Measurements from ENCODE around the gene FOXD3. TPM values are rescaled to one million over a fixed set of nuclear protein-coding genes. Genes with fewer than 3 reads are reported as not detected.

FOXD3 gene
- total and polyA plus RNA-seq, 5 experiments from 2014 or later = not detected

DNA sequence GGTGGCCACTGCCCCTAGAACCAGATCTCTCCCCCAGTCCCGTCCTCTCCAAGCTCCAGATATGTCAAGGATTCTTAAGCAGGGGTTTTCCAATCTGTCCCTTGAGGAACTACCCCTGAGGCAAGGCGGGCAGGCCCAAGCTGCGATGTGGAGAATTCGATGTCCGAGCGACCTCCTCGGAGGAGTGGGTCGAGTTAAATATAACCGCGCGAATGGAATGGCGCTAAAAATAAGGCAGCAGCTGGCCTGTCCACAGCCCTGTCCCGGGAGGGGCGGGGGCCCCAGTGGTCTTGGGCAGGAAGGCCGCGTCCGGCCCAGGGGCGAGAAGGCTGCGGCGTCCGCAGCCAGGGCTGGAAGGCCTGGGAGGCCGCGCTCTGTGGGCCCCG, 5.8 kb upstream of the FOXD3 start:
- H3K27me3 Mint-ChIP-seq = peaks cover 43 to 83% (median 63%) of the 10 kb centered on the region in 5 donors
- H3K4me1 Mint-ChIP-seq = peaks cover 14 to 36% (median 31%) of the 10 kb centered on the region in 4 donors
- H3K9me3 Mint-ChIP-seq = peaks cover 0 to 34% (median 20%) of the 10 kb centered on the region in 9 donors
- peak overlapping the region in 9 of 10 donors; percentile 20 to 69 (median 46) for H3K4me3 Mint-ChIP-seq
- no peak for ATAC-seq
- H3K27ac Mint-ChIP-seq = peak overlapping the region in 3 of 10 donors; percentile 21 to 53 (median 25)
- POLR2A ChIA-PET = no interaction called here
- peaks cover 19 to 29% (median 26%) of the 10 kb centered on the region in 3 donors for H3K36me3 Mint-ChIP-seq
- no peak for DNase-seq

- peaks cover 46 to 88% (median 67%) of the 10 kb centered on the region in 5 donors for H3K27me3 Mint-ChIP-seq
- peaks cover 16 to 40% (median 35%) of the 10 kb centered on the region in 4 donors for H3K4me1 Mint-ChIP-seq
- H3K36me3 Mint-ChIP-seq = peaks cover 22 to 33% (median 28%) of the 10 kb centered on the region in 3 donors
- H3K4me3 Mint-ChIP-seq = peak overlapping the region in 9 of 10 donors; percentile 37 to 71 (median 58)
- peak overlapping the region in 1 of 10 donors; percentile 44 for H3K27ac Mint-ChIP-seq
- DNase-seq (peak in 2 of 10 donors; percentile 10 to 68), ATAC-seq (peak; percentile 42 to 53)
- H3K9me3 Mint-ChIP-seq = peaks cover 0 to 38% (median 22%) of the 10 kb centered on the region in 9 donors
- POLR2A ChIA-PET = no interaction called here
Measured at GRCh38 chr1:63316984-63317816, 5.2 kb upstream of the FOXD3 start.

DNA sequence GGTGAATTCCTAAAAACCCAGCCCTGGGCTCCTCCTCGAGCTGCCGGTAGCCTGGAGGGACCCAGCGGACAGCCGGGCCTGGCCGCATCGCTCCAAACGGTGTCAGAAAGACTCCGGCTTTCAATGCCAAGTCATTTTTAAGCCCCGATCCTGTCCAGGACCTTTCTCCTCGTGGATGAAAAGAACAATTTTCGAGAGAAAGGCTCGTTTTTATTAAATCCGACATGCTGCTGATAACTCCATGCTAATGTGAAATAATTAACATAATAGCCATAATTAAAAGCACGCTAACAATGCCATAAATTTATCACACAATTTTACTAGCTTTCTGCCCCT, 4.6 kb upstream of the FOXD3 start:
- H3K27ac Mint-ChIP-seq = peak overlapping the region in 3 of 10 donors; percentile 11 to 44 (median 20)
- peaks cover 22 to 33% (median 28%) of the 10 kb centered on the region in 3 donors for H3K36me3 Mint-ChIP-seq
- no peak for ATAC-seq
- peak overlapping the region in 9 of 10 donors; percentile 37 to 71 (median 59) for H3K4me3 Mint-ChIP-seq
- H3K4me1 Mint-ChIP-seq = peaks cover 16 to 40% (median 36%) of the 10 kb centered on the region in 4 donors
- H3K27me3 Mint-ChIP-seq = peaks cover 44 to 84% (median 63%) of the 10 kb centered on the region in 5 donors
- POLR2A ChIA-PET = no interaction called here
- DNase-seq = peak in 1 of 10 donors; percentile 5
- peaks cover 0 to 38% (median 22%) of the 10 kb centered on the region in 9 donors for H3K9me3 Mint-ChIP-seq

DNA sequence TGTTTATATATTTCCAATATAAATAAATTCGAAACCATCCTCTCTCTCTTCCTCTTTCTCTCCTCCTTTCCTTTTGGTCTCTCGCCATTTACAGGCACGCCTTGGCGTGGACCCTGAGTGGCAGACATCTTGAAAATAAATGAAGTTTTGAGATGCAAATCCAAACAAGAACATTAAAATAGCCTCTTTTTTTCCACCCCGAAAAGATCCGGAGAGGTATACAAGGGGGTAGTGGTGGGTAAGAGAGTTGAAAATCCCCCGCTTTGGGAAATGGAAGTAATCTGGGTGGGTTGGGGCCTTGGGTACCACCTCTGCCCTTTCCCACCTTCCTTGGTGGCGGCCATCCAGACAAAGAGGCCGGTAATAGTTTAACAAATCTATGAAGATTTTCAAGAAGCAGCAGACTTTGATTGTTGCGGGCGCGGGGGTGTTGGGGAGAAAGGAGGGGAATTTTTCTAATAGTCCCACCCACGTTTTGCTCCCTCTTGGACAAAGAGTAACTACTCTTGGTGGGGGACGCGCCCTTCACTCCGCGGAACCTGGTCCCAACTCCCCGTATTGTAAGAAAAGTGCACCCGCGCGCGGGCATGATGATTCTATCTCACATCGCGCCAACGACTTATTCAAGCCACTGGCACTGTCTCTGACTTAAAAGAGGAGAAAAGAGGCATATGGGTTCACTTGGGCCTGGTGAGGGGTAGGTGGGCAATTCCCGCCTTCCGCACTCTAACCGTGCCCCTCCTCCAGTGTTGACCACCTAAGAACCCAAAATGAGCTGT, 4.0 kb upstream of the FOXD3 start:
- H3K4me1 Mint-ChIP-seq = peaks cover 16 to 40% (median 38%) of the 10 kb centered on the region in 4 donors
- peaks cover 0 to 38% (median 22%) of the 10 kb centered on the region in 9 donors for H3K9me3 Mint-ChIP-seq
- H3K4me3 Mint-ChIP-seq = peak overlapping the region in 9 of 10 donors; percentile 5 to 71 (median 59)
- POLR2A ChIA-PET = interaction anchor here (0.6 kb wide), 1 partner anchor 15 kb away, joined by 3 read pairs; no protein-coding TSS in a partner anchor
- H3K27me3 Mint-ChIP-seq = peaks cover 42 to 80% (median 64%) of the 10 kb centered on the region in 5 donors
- ATAC-seq = no peak
- peak in 1 of 10 donors; percentile 9 for DNase-seq
- H3K36me3 Mint-ChIP-seq = peaks cover 22 to 33% (median 28%) of the 10 kb centered on the region in 3 donors
- H3K27ac Mint-ChIP-seq = peak overlapping the region in 3 of 10 donors; percentile 20 to 85 (median 49)

DNA sequence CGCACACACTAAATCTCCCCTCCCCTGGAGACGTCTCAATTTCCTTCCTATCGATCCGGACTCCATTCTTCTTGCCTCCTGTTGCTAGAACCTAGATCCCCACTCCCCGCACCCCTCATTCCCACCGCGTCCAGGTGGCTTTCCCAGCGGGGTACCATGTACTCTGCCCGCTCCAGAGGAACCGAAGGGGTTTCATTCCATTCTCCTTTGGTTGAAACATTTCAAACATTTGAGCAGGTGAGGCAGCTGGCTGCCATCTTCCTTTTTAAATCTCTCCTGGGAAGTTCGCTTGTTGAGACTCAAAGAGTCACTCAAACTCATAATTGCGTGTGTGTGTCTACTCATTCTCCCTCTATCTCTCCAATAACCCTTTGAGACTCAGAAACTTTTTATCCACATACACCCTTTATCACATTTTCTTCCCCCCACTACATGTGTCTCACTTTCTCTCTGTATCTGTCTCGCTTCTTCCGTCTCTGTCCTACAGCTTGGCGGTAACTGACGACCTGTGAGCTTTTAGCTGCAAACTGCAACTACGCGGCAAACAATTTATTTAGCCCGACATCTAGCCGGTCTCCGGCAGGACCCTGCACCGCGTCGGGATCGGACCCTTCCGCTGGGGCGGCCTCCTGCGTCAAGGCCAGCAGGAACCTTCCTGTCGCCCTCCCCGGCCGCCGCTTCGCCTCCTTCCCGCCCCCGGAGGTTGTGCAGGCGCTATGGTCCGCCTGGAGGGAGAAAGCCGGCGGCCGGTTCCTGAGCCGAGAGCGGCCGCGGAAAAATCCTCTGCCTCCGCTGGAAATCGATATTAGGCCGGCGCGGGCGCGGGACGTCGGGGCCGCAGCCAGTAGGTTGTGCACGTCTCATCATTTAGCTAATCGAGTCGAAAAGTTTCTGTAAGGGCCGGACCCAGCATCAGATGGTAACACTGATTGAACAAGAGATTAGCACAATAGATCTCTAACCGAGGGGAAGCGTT, 3.0 kb upstream of the FOXD3 start:
- Mint-ChIP-seq H3K4me1 (peaks cover 18 to 42% (median 40%) of the 10 kb centered on the region in 4 donors), H3K36me3 (peaks cover 22 to 33% (median 28%) of the 10 kb centered on the region in 3 donors), H3K27me3 (peaks cover 39 to 73% (median 60%) of the 10 kb centered on the region in 5 donors), H3K9me3 (peaks cover 0 to 39% (median 22%) of the 10 kb centered on the region in 9 donors), H3K27ac (peak overlapping the region in 4 of 10 donors; percentile 44 to 89 (median 70)), H3K4me3 (peak overlapping the region in 8 of 10 donors; percentile 0 to 76 (median 34))
- POLR2A ChIA-PET = interaction anchor here (0.6 kb wide), 2 partner anchors 14 to 173 kb away, joined by 3 to 4 read pairs; no protein-coding TSS in a partner anchor
- ATAC-seq (no peak), DNase-seq (peak in 1 of 10 donors; percentile 7)

- peak overlapping the region in 4 of 10 donors; percentile 44 to 89 (median 70) for H3K27ac Mint-ChIP-seq
- ATAC-seq (no peak), DNase-seq (peak in 1 of 10 donors; percentile 15)
- H3K4me1 Mint-ChIP-seq = peaks cover 19 to 47% (median 42%) of the 10 kb centered on the region in 4 donors
- peaks cover 0 to 42% (median 22%) of the 10 kb centered on the region in 9 donors for H3K9me3 Mint-ChIP-seq
- H3K27me3 Mint-ChIP-seq = peaks cover 38 to 71% (median 61%) of the 10 kb centered on the region in 5 donors
- H3K4me3 Mint-ChIP-seq = peak overlapping the region in 9 of 10 donors; percentile 22 to 76 (median 42)
- POLR2A ChIA-PET = interaction anchor here (0.6 kb wide), 1 partner anchor 173 kb away, joined by 4 read pairs; no protein-coding TSS in a partner anchor
- peaks cover 22 to 33% (median 28%) of the 10 kb centered on the region in 3 donors for H3K36me3 Mint-ChIP-seq
Measured at GRCh38 chr1:63320022-63320721, 2.2 kb upstream of the FOXD3 start.

DNA sequence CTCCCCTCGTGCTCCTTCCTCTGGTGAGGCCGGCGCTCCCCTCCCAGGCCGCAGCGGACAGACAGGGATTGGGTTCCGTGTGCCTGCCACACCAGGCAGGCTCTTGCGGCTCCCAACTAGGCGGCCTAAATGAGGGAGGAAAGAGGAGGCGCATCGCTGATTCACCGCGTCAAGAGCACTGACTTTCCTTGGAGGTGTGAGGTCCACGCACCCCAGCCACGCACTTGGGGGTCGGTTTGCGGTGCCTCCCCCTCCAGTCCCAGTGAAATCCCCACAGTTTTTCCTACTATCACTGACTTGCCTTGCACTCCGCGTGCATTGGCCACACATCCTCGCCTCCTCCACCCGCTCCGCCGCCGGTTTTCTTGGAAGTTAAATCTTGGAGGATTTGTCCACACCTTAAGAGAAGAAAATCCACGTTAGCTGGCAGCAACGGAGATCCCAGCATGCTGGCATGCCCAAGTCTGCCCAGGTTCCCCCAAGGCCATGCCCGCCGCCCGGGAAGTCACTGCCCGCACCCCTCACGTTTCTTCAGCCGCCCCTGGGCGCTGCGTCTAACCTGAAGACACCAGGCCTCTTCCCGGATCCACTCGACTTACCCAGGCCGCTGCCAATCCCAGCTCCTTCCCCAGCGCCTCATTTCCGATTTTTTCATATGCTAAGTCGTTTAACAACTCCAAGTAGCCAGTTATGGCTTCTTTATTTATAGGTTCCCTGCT, 1.1 kb upstream of the FOXD3 start:
- DNase-seq (peak in 1 of 10 donors; percentile 9), ATAC-seq (no peak)
- H3K4me1 Mint-ChIP-seq = peaks cover 19 to 47% (median 42%) of the 10 kb centered on the region in 4 donors
- H3K9me3 Mint-ChIP-seq = peaks cover 0 to 49% (median 27%) of the 10 kb centered on the region in 9 donors
- POLR2A ChIA-PET = no interaction called here
- peak overlapping the region; percentile 56 to 89 (median 83) for H3K4me3 Mint-ChIP-seq
- peaks cover 23 to 36% (median 27%) of the 10 kb centered on the region in 3 donors for H3K36me3 Mint-ChIP-seq
- H3K27ac Mint-ChIP-seq = peak overlapping the region in 6 of 10 donors; percentile 8 to 90 (median 74)
- H3K27me3 Mint-ChIP-seq = peaks cover 37 to 69% (median 65%) of the 10 kb centered on the region in 5 donors

DNA sequence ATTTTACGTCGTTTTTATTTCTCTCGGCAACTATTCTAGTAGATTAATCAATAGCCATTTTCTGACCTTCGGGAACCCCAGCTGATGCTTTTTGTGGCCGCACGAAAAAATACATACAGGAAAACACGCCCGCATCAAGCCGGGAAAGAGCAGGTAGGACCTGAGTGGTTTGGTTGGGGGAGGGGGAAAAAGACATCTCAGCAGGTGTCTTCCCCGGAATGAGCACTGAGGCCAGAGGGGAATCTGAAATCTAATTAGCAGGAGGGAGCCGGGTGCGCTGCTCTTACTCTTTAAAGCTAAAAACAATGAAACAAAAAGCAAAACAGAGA, 618 bp upstream of the FOXD3 start:
- Mint-ChIP-seq H3K4me3 (peak overlapping the region; percentile 56 to 89 (median 83)), H3K27me3 (peaks cover 38 to 70% (median 66%) of the 10 kb centered on the region in 5 donors), H3K9me3 (peaks cover 0 to 52% (median 30%) of the 10 kb centered on the region in 9 donors), H3K4me1 (peaks cover 19 to 47% (median 40%) of the 10 kb centered on the region in 4 donors), H3K27ac (peak overlapping the region in 6 of 10 donors; percentile 8 to 90 (median 74)), H3K36me3 (peaks cover 25 to 37% (median 25%) of the 10 kb centered on the region in 3 donors)
- POLR2A ChIA-PET = no interaction called here
- peak in 1 of 10 donors; percentile 13 for DNase-seq
- ATAC-seq = no peak

GRCh38 chr1:63322944-63323864, 837 bp downstream of the FOXD3 start:
- H3K4me3 Mint-ChIP-seq = peak overlapping the region; percentile 65 to 88 (median 83)
- peaks cover 19 to 53% (median 41%) of the 10 kb centered on the region in 4 donors for H3K4me1 Mint-ChIP-seq
- peaks cover 23 to 42% (median 24%) of the 10 kb centered on the region in 3 donors for H3K36me3 Mint-ChIP-seq
- peak overlapping the region in 4 of 10 donors; percentile 56 to 94 (median 76) for H3K27ac Mint-ChIP-seq
- POLR2A ChIA-PET = interaction anchor here (1.5 kb wide), 1 partner anchor 43 kb away, joined by 3 read pairs; no protein-coding TSS in a partner anchor
- H3K27me3 Mint-ChIP-seq = peaks cover 48 to 76% (median 72%) of the 10 kb centered on the region in 5 donors
- DNase-seq = peak in 7 of 10 donors; percentile 12 to 78 (median 61)
- peaks cover 0 to 64% (median 36%) of the 10 kb centered on the region in 9 donors for H3K9me3 Mint-ChIP-seq
- peak; percentile 55 to 57 for ATAC-seq

All from naive thymus-derived CD8-positive, alpha-beta T cell (primary cell).